GM12878 (cell line): ENCODE measurements around the gene NAT9. TPM values are rescaled to one million over a fixed set of nuclear protein-coding genes. Genes with fewer than 3 reads are reported as not detected.

Experiments used
- ATAC-seq: fragments of 200-7000 bp; cut with Tn5 transposase; 3 replicates; pipeline ENCODE4 v1.9.1; 2020; ENCODE audit warnings: mild to moderate bottlenecking, moderate library complexity
- BruUV-seq: library from RNA; stranded (reverse); fragments of 400-500 nt; replicated peaks from 2 replicates; lab custom pipeline; 2021; lab: Mats Ljungman, UMichigan
- CTCF ChIA-PET: fragments of 300-600 bp; sonication (Branson Sonifier 250); formaldehyde crosslinking; extraction: SDS; loops from one replicate; lab custom pipeline; 2021; ENCODE audit warnings: inconsistent platforms; lab: Yijun Ruan, JAX
- POLR2A ChIA-PET: fragments of 350-600 bp; formaldehyde crosslinking; extraction: SDS; loops from one replicate; lab custom pipeline; 2021; ENCODE audit warnings: inconsistent platforms; lab: Charles Lee
- RAD21 ChIA-PET: fragments of 300-600 bp; sonication (Branson Sonifier 250); formaldehyde crosslinking; loops from one replicate; lab custom pipeline; 2023; ENCODE audit warnings: antibody characterized with exemption; ENCODE audit not compliant: unreplicated experiment; lab: Charles Lee
- SMC1A ChIA-PET: fragments of 300-600 bp; sonication (Branson Sonifier 250); formaldehyde crosslinking; loops from one replicate; lab custom pipeline; 2023; ENCODE audit not compliant: unreplicated experiment, uncharacterized antibody; lab: Charles Lee
- DNase-seq: peaks from one replicate; pipeline ENCODE4 v3.0.0-alpha.2; 2011; ENCODE audit warnings: low read depth, low spot score
- FAIRE-seq: peaks from 3 replicates; lab custom pipeline; 2011; peaks lifted over from hg19 to GRCh38; lab: Jason Lieb, UNC
- H2AFZ ChIP-seq: 2 replicates; pipeline ENCODE4 v1.6.0; 2011; ENCODE audit warnings: low read depth, low read length, control low read depth; ENCODE audit not compliant: control insufficient read depth
- H3K27ac ChIP-seq: 2 replicates; pipeline ENCODE4 v1.5.1; 2011; ENCODE audit warnings: control low read depth; ENCODE audit not compliant: control insufficient read depth, insufficient read depth
- H3K27me3 ChIP-seq, 2 experiments: replicated peaks in 1 of 2; 2 replicates each; pipeline versions ENCODE4 v1.6.0 to v1.6.1; 2011; ENCODE audit warnings: low read length in 1 of 2; ENCODE audit not compliant: control insufficient read depth in 2 of 2, insufficient read depth in 2 of 2
- H3K36me3 ChIP-seq, 2 experiments: 2 replicates each; pipeline ENCODE4 v1.5.1; 2011; ENCODE audit warnings: low read length in 1 of 2; ENCODE audit not compliant: control insufficient read depth in 2 of 2, insufficient read depth in 2 of 2
- H3K4me1 ChIP-seq: 2 replicates; pipeline ENCODE4 v1.6.1; 2011; ENCODE audit warnings: mild to moderate bottlenecking, low read length, moderate library complexity, mixed read lengths; ENCODE audit not compliant: control insufficient read depth, insufficient read depth
- H3K4me2 ChIP-seq: 2 replicates; pipeline ENCODE4 v1.6.0; 2011; ENCODE audit warnings: control low read depth; ENCODE audit not compliant: control insufficient read depth, insufficient read depth
- H3K4me3 ChIP-seq: fragments of 200-600 bp; sonication (generic); 2 replicates; pipeline ENCODE4 v1.5.1; 2016
- H3K79me2 ChIP-seq: 2 replicates; pipeline ENCODE4 v1.6.0; 2011; ENCODE audit warnings: low read length; ENCODE audit not compliant: control insufficient read depth, insufficient read depth
- H3K9ac ChIP-seq: 2 replicates; pipeline ENCODE4 v1.8.0; 2011; ENCODE audit warnings: low read length, control low read depth, mixed read lengths; ENCODE audit not compliant: control insufficient read depth, insufficient read depth
- H3K9me3 ChIP-seq: replicated peaks from 3 replicates; pipeline ENCODE4 v1.5.1; 2011; ENCODE audit warnings: mild to moderate bottlenecking, low read length; ENCODE audit not compliant: control insufficient read depth, insufficient read depth
- H4K20me1 ChIP-seq: 2 replicates; pipeline ENCODE4 v1.6.0; 2011; ENCODE audit not compliant: control insufficient read depth, insufficient read depth
- BRCA1 ChIP-seq: IDR thresholded peaks from 2 replicates; pipeline ENCODE4 v1.6.1; 2011; ENCODE audit warnings: low read depth, low read length, improper control_type of control experiment
- CEBPB ChIP-seq, 2 experiments: fragments of 150-350 bp in 1 of 2; IDR thresholded peaks; 2 replicates each; pipeline ENCODE4 v1.6.1; 2012 to 2014; ENCODE audit warnings: low read depth in 2 of 2, low read length in 2 of 2, borderline replicate concordance in 1 of 2, inconsistent platforms in 1 of 2
- SPI1 ChIP-seq: IDR thresholded peaks from 2 replicates; pipeline ENCODE4 v1.6.1; 2011; ENCODE audit warnings: low read depth, mild to moderate bottlenecking, low read length, moderate library complexity, borderline replicate concordance; ENCODE audit not compliant: insufficient read depth
- WGBS: methylation state at CpG from one replicate; pipeline ENCODE4 v1.1.6; 2016; ENCODE audit warnings: low lambda C conversion rate; ENCODE audit not compliant: insufficient replicate concordance, insufficient coverage; ENCODE audit errors: missing lambda C conversion rate; 5-methylcytosine and 5-hydroxymethylcytosine counted together
- in situ Hi-C: fragments of 300-500 bp; cut with MboI; formaldehyde crosslinking; loops from 9 replicates; pipeline ENCODE4 v1.14.3; 2018; ENCODE audit warnings: mixed read lengths
- intact Hi-C: fragments of 100-400 bp; cut with micrococcal nuclease; formaldehyde crosslinking; loops from one replicate; pipeline ENCODE4 v1.14.2; 2022; ENCODE audit not compliant: unreplicated experiment
- polyA plus RNA-seq, 11 experiments: library from polyadenylated mRNA; depleted of rRNA in 4 of 11; unstranded in 6 of 11; stranded (reverse) in 5 of 11; fragments of >200 nt; fragmentation: Nextera tagmentation in 4 of 11; fragmentation: Illumina TruSeq in 1 of 11; extraction: Ambion mirVana in 4 of 11; extraction: Trizol in 1 of 11; gene quantifications; 1 replicate in 1 of 11; 2 replicates in 10 of 11; pipeline versions ENCODE4 v1.2.1 to v1.2.3, GENCODE V29; 2011 to 2016; ENCODE audit warnings: inconsistent platforms in 2 of 11, missing spikeins in 2 of 11, low read depth in 1 of 11
- total RNA-seq, 4 experiments: library from RNA; depleted of rRNA in 3 of 4; stranded (reverse); fragments of >200 nt in 3 of 4; fragmentation: Illumina TruSeq in 1 of 4; extraction: Trizol in 1 of 4; gene quantifications; 2 replicates each; pipeline versions ENCODE4 v1.2.1 to v1.2.3, GENCODE V29; 2013 to 2021

NAT9 gene
- total and polyA plus RNA-seq, 10 of the 15 experiments (the other 5 are each of a cell fraction or from before 2014, with no cell fraction given), result 3.5 to 45.3 (median 27.3) TPM

- intact Hi-C loops, result loop anchor here (1.0 to 5.0 kb wide), 2 partner anchors 75 to 167 kb away; no protein-coding TSS in a partner anchor
- in situ Hi-C loops, result loop anchor here (5.0 kb wide), 1 partner anchor 67 kb away; the partner anchor contains the start of gene GRIN2C
- no peak for ATAC-seq
- Histone ChIP-seq H4K20me1 (peaks cover 4% of the 10 kb centered on the region), H3K36me3 (peaks cover 4 to 6% of the 10 kb centered on the region in 2 experiments; a peak in 3 of 4 replicates), H3K9me3 (no peaks in the 10 kb centered on the region), H3K4me3 (no peak overlapping the region), H3K4me2 (no peak overlapping the region), H3K27ac (no peak overlapping the region), H2AFZ (no peak overlapping the region), H3K9ac (no peak overlapping the region), H3K4me1 (peaks cover 1% of the 10 kb centered on the region), H3K79me2 (no peaks in the 10 kb centered on the region)
- ChIA-PET CTCF (interaction anchor here (0.6 to 5.4 kb wide), 35 partner anchors 9 to 319 kb away, joined by 3 to 90 read pairs (median 5); partner anchors contain the start of genes FDXR, MRPL58, NAT9 and RAB37), RAD21 (interaction anchor here (0.7 to 3.6 kb wide), 11 partner anchors 14 to 171 kb away, joined by 3 to 19 read pairs (median 5); partner anchors contain the start of gene NAT9), POLR2A (interaction anchor here (0.8 to 1.5 kb wide), 4 partner anchors 12 to 68 kb away, joined by 3 to 6 read pairs (median 4); no protein-coding TSS in a partner anchor)
- no peak for FAIRE-seq
- 69% methylated on average over 21 of the region's 21 CpGs for WGBS
- no TSS peak for BruUV-seq
- TF ChIP-seq BRCA1, result no peak
- peak; percentile 34; the same call in 1 of the 2 replicates for TF ChIP-seq SPI1
- TF ChIP-seq, all 136 proteins: peak for 1
- no peaks in the 10 kb centered on the region for H3K27me3 ChIP-seq
- SMC1A ChIA-PET, result interaction anchor here (0.6 to 3.0 kb wide), 13 partner anchors 44 to 422 kb away, joined by 3 to 16 read pairs (median 4); partner anchors contain the start of gene RAB37
- no peak for DNase-seq
Observed at GRCh38 chr17:74790161-74791058, 14.3 kb upstream of the NAT9 start.

- DNase-seq (no peak), FAIRE-seq (no peak), ATAC-seq (no peak)
- peaks cover 4% of the 10 kb centered on the region for H4K20me1 ChIP-seq
- no peaks in the 10 kb centered on the region for H3K27me3 ChIP-seq
- no peak overlapping the region for H2AFZ ChIP-seq
- RAD21 ChIA-PET, result no interaction called here
- in situ Hi-C loops, result no loop called here
- no TSS peak for BruUV-seq
- POLR2A ChIA-PET, result interaction anchor here (0.7 kb wide), 1 partner anchor 37 kb away, joined by 3 read pairs; no protein-coding TSS in a partner anchor
- H3K9ac ChIP-seq, result no peak overlapping the region
- H3K79me2 ChIP-seq, result no peaks in the 10 kb centered on the region
- H3K9me3 ChIP-seq, result no peaks in the 10 kb centered on the region
- H3K36me3 ChIP-seq, result peaks cover 0 to 6% of the 10 kb centered on the region in 2 experiments; a peak in 3 of 4 replicates
- no peak overlapping the region for H3K27ac ChIP-seq
- TF ChIP-seq CEBPB (IDR thresholded peaks at IDR 0.05; ENCODE audit: borderline replicate concordance in 1 of 2, low read depth in 2 of 2, low read length in 2 of 2), result no peak
- CTCF ChIA-PET, result interaction anchor here (0.6 kb wide), 1 partner anchor 135 kb away, joined by 3 read pairs; no protein-coding TSS in a partner anchor
- SMC1A ChIA-PET, result no interaction called here
- no peak overlapping the region for H3K4me3 ChIP-seq
- 96% methylated on average over 16 of the region's 16 CpGs for WGBS
- H3K4me2 ChIP-seq, result no peak overlapping the region
- intact Hi-C loops, result no loop called here
- peaks cover 15% of the 10 kb centered on the region for H3K4me1 ChIP-seq
Observed at GRCh38 chr17:74786431-74787055, 10.4 kb upstream of the NAT9 start.
